WTC11 (cell line): ENCODE data around the gene FAM240A. TPM values are rescaled to one million over a fixed set of nuclear protein-coding genes. Genes with fewer than 3 reads are reported as not detected.

Source experiments
- ATAC-seq: fragments of 200-7000 bp; cut with Tn5 transposase; 2 replicates; pipeline ENCODE4 v1.10.0; 2021; ENCODE audit warnings: mild to moderate bottlenecking, moderate library complexity
- CTCF ChIA-PET: fragments of 300-600 bp; sonication (Branson Sonifier 250); formaldehyde crosslinking; loops from one replicate; lab custom pipeline; 2021; ENCODE audit warnings: antibody characterized with exemption; lab: Charles Lee
- POLR2A ChIA-PET: fragments of 350-600 bp; sonication (Branson Sonifier 250); formaldehyde crosslinking; loops from one replicate; lab custom pipeline; 2021; ENCODE audit warnings: antibody characterized with exemption; lab: Charles Lee
- DNase-seq: peaks from one replicate; pipeline ENCODE4 v3.0.0; 2021; ENCODE audit warnings: low spot score
- H3K27ac Mint-ChIP-seq: 2 replicates; pipeline ENCODE4 v1.8.0; 2021; ENCODE audit warnings: mixed read lengths
- H3K27me3 Mint-ChIP-seq: 2 replicates; pipeline ENCODE4 v1.8.0; 2021; ENCODE audit warnings: low read depth, mild to moderate bottlenecking, moderate library complexity, mixed read lengths
- H3K36me3 Mint-ChIP-seq: 2 replicates; pipeline ENCODE4 v1.8.0; 2021; ENCODE audit warnings: mixed read lengths
- H3K4me1 Mint-ChIP-seq: 2 replicates; pipeline ENCODE4 v1.8.0; 2022; ENCODE audit warnings: mixed read lengths
- H3K4me3 Mint-ChIP-seq: 2 replicates; pipeline ENCODE4 v1.8.0; 2021; ENCODE audit warnings: mild to moderate bottlenecking, moderate library complexity, mixed read lengths
- H3K9me3 Mint-ChIP-seq: 2 replicates; pipeline ENCODE4 v1.8.0; 2021; ENCODE audit warnings: mixed read lengths
- AFF4 ChIP-seq: sonication (generic); formaldehyde crosslinking; IDR thresholded peaks from 2 replicates; pipeline ENCODE4 v1.8.1; 2023; ENCODE audit warnings: mild to moderate bottlenecking, missing genetic modification reagents, borderline replicate concordance
- CBFB ChIP-seq: sonication (generic); formaldehyde crosslinking; IDR thresholded peaks from 2 replicates; pipeline ENCODE4 v1.8.1; 2022; ENCODE audit warnings: mild to moderate bottlenecking, low read depth, missing genetic modification reagents
- CTCF ChIP-seq: fragments of 200-600 bp; IDR thresholded peaks from 2 replicates; pipeline ENCODE4 v1.8.0; 2022; ENCODE audit warnings: antibody characterized with exemption
- ELF4 ChIP-seq: sonication (generic); formaldehyde crosslinking; IDR thresholded peaks from 2 replicates; pipeline ENCODE4 v1.8.1; 2022; ENCODE audit warnings: low read depth, mild to moderate bottlenecking, moderate library complexity, missing genetic modification reagents
- ESRRA ChIP-seq: sonication (generic); formaldehyde crosslinking; IDR thresholded peaks from 2 replicates; pipeline ENCODE4 v1.8.1; 2022; ENCODE audit warnings: mild to moderate bottlenecking, missing genetic modification reagents, borderline replicate concordance
- GRHL2 ChIP-seq: fragments of 250-450 bp; sonication (Bioruptor Pico); IDR thresholded peaks from 2 replicates; pipeline ENCODE4 v1.8.0; 2022; ENCODE audit warnings: mild to moderate bottlenecking, moderate library complexity; ENCODE audit not compliant: insufficient replicate concordance, severe bottlenecking
- HMGXB4 ChIP-seq: sonication (generic); formaldehyde crosslinking; IDR thresholded peaks from 2 replicates; pipeline ENCODE4 v1.8.1; 2023; ENCODE audit warnings: mild to moderate bottlenecking, moderate library complexity, missing genetic modification reagents
- IRF2 ChIP-seq: sonication (generic); formaldehyde crosslinking; IDR thresholded peaks from 2 replicates; pipeline ENCODE4 v1.8.0; 2022; ENCODE audit warnings: low read depth, missing genetic modification reagents, borderline replicate concordance
- NFE2L1 ChIP-seq: sonication (generic); formaldehyde crosslinking; IDR thresholded peaks from 2 replicates; pipeline ENCODE4 v1.8.1; 2023; ENCODE audit warnings: missing genetic modification reagents
- NFYB ChIP-seq: sonication (generic); formaldehyde crosslinking; conservative IDR thresholded peaks from 2 replicates; pipeline ENCODE4 v1.8.0; 2022; ENCODE audit warnings: low read depth, missing genetic modification reagents
- NR1H2 ChIP-seq: sonication (generic); formaldehyde crosslinking; IDR thresholded peaks from 2 replicates; pipeline ENCODE4 v1.9.0; 2021; ENCODE audit warnings: mild to moderate bottlenecking, moderate library complexity, missing genetic modification reagents
- NR3C1 ChIP-seq: sonication (generic); formaldehyde crosslinking; conservative IDR thresholded peaks from 2 replicates; pipeline ENCODE4 v1.8.1; 2023; ENCODE audit warnings: low read depth, mild to moderate bottlenecking, missing genetic modification reagents
- STAT6 ChIP-seq: sonication (generic); formaldehyde crosslinking; conservative IDR thresholded peaks from 2 replicates; pipeline ENCODE4 v1.8.1; 2023; ENCODE audit warnings: mild to moderate bottlenecking, low read depth, missing genetic modification reagents, moderate library complexity
- ZNF121 ChIP-seq: sonication (generic); formaldehyde crosslinking; IDR thresholded peaks from 2 replicates; pipeline ENCODE4 v1.8.0; 2023; ENCODE audit warnings: missing genetic modification reagents
- ZNF425 ChIP-seq: fragments of 250-450 bp; sonication (Bioruptor Pico); conservative IDR thresholded peaks from 2 replicates; pipeline ENCODE4 v1.9.0; 2021; ENCODE audit warnings: mild to moderate bottlenecking
- total RNA-seq: library from RNA; stranded (reverse); gene quantifications from 3 replicates; pipeline ENCODE4 v1.2.3, GENCODE V29; 2021

FAM240A gene
- total RNA-seq, 1 experiment from 2014 or later = 0.13 TPM

- no peak for TF ChIP-seq AFF4 (CRISPR knock-in tag)
- no peak for TF ChIP-seq NFE2L1 (CRISPR knock-in tag)
- TF ChIP-seq ZNF425 (CRISPR knock-in tag) = no peak
- no peak for TF ChIP-seq ESRRA (CRISPR knock-in tag)
- no peak for TF ChIP-seq GRHL2 (CRISPR knock-in tag)
- no peak for TF ChIP-seq ZNF121 (CRISPR knock-in tag)
- TF ChIP-seq ELF4 = no peak
- TF ChIP-seq NR1H2 = no peak
- TF ChIP-seq CBFB (CRISPR knock-in tag) = no peak
- TF ChIP-seq IRF2 = no peak
- TF ChIP-seq, all 79 proteins: peak for 0
Observed at GRCh38 chr3:46642971-46643370, 30.6 kb downstream of the FAM240A start (continued).

- ChIA-PET POLR2A (no interaction called here), CTCF (interaction anchor here (0.9 kb wide), 1 partner anchor 74 kb away, joined by 3 read pairs; the partner anchor contains the start of gene PRSS50)
- Mint-ChIP-seq H3K4me1 (peaks cover 10% of the 10 kb centered on the region), H3K9me3 (peaks cover 23% of the 10 kb centered on the region), H3K36me3 (peaks cover 6% of the 10 kb centered on the region), H3K4me3 (no peak overlapping the region), H3K27me3 (no peaks in the 10 kb centered on the region), H3K27ac (no peak overlapping the region)
- no peak for TF ChIP-seq NR3C1 (CRISPR knock-in tag)
- TF ChIP-seq HMGXB4 (CRISPR knock-in tag) = no peak
- TF ChIP-seq AFF4 (CRISPR knock-in tag) = no peak
- no peak for TF ChIP-seq NFYB
- no peak for TF ChIP-seq STAT6 (CRISPR knock-in tag)
- no peak for TF ChIP-seq CTCF
- DNase-seq = no peak
- ATAC-seq = no peak
Observed at GRCh38 chr3:46643701-46644100, 31.4 kb downstream of the FAM240A start.
